ENCODE results near the gene BAIAP2.

The BAIAP2 gene

GRCh38 chr17:81053041-81053970, 18.4 kb downstream of the BAIAP2 start:
- DNase-seq = no peak

DNA sequence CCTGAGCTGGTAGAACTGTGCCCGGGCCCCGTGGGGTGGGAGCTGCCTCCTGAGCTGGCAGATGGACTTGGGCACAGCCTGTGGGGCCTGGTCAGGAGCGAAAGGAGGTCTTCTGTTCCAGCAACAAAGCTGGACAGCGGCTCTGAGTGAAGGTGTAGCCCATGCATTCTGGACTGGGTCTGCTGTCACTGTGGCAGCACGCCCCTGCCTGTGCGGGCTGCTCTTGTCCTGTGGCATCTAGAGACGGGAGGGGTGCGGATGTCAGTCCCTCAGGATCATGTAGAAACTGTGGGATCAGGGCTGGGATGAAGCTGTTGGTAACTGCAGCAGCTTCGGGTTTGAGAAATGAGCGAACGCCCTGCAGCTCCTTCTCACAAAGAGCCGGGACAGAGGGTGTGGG, 19.4 kb downstream of the BAIAP2 start:
- no peak for DNase-seq

- DNase-seq = no peak
These were observed 20.0 kb downstream of the BAIAP2 start for GRCh38 chr17:81054881-81055370.

GRCh38 chr17:81056312-81056711, 21.4 kb downstream of the BAIAP2 start:
- DNase-seq = no peak

- DNase-seq = no peak
These were observed 22.3 kb downstream of the BAIAP2 start for GRCh38 chr17:81057079-81057730.

DNA sequence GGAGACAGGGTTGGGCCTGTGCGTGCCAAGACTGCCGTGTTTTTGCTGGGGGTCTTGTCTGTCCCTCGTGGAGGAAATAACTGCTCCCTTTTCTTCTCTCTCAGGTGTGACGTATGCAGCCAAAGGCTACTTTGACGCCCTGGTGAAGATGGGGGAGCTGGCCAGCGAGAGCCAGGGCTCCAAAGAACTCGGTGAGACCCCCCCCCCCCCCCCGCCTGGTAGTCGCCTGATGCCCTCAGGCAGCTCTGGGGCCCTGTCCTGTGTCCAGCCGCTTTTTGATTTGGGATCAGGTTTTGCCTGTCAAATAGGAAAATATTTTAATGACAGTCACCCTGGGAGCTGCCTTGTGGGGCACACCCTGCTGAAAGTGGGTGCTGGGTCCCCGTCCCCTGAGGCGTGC, 22.8 kb downstream of the BAIAP2 start:
- no peak for DNase-seq

GRCh38 chr17:81058263-81058871, 23.4 kb downstream of the BAIAP2 start:
- no peak for DNase-seq

DNA sequence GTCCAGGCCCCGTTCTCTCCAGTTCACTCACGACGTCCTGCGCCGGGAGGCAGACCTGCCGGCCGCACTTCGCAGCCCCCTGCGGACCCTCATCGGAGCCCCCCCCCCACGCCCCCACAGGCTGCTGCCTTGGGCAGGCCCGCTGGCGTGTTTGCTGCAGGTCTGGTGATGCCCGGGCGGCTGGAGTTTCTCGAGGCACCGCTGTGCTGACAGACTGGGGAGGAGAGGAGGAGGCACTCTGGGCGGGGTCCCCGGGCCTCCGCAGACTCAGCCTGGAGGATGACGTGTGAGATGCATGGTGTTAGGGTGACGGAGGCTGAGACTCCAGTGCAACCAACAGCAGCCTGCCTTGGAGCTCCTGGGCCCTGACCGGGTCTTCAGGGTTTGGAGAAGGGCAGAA, 24.1 kb downstream of the BAIAP2 start:
- DNase-seq = no peak

DNA sequence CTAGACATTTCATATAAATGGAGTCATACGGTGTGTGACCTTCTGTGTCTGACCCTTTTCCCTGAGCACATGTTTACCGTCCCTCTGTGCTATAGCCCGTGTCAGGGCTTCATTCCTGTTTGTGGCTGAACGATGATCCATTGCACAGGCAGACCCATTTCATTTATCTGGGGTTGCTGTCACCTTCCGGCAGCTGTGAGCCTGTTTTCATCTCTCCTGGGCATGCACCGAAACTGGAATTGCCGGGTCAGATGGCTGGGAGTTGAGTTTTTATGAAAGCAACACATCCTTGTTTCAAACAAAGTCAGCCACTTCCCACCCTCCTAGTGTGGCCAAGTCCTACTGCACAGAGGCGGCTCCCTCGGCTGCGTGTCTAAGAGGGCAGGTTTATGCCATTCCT, 25.5 kb downstream of the BAIAP2 start:
- DNase-seq = no peak

DNA sequence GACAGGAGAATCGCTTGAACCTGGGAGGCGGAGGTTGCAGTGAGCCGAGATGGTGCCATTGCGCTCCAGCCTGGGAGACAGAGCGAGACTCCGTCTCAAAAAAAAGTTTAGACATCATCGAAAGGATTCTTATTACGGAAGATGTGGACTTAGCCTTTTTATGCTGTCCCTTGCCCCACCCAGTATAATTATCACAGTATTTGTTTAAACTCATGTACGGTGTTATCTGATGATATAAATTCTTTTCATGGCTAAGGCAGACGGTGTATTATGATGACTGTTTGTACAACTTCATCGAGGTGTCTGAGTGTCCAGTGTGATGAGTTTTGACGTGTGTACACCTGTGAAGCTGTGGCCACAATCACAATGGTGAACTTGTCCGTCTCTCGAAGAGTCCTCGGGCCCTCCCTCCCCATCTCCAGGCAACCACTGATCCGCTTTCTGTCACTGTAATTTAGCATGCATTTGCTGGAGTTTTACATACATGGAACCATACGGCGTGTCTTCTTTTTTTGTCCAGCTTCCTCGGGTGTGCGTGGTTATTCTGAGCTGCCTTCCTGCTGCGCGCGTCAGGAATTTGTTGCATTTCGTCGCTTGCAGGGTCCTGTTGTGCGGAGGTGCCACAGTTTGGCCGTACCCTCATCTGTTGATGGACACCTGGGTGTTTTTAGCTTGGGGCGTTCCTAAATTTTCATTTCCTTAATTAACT, 26.2 kb downstream of the BAIAP2 start:
- no peak for DNase-seq

GRCh38 chr17:81062014-81062780, 27.2 kb downstream of the BAIAP2 start:
- DNase-seq = no peak

- DNase-seq = no peak
These were observed 28.4 kb downstream of the BAIAP2 start for GRCh38 chr17:81063106-81064093.

- no peak for DNase-seq
These were observed 29.9 kb downstream of the BAIAP2 start for GRCh38 chr17:81064678-81065475.

- no peak for DNase-seq
These were observed 30.5 kb downstream of the BAIAP2 start for GRCh38 chr17:81065500-81065899.

DNA sequence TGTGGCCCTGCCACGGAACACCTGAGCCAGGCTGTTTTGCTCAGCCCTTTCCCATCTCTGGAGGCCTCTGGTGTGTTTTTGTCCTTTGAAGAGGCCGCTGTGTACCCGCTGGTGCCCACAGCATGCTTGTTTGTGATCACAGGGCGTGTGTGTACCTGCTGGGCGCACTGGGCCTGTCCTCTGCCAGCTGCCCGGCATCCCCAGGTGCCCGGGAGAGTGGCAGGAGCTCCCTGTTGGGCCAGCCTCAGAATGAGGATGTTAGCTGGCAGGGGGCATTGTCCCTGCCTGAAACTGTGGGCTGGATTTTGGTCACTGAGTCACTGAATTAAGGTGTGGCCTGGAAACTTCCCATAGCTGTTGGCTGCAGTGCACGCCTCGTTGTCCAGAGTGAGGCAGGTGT, 31.1 kb downstream of the BAIAP2 start:
- DNase-seq = no peak

DNA sequence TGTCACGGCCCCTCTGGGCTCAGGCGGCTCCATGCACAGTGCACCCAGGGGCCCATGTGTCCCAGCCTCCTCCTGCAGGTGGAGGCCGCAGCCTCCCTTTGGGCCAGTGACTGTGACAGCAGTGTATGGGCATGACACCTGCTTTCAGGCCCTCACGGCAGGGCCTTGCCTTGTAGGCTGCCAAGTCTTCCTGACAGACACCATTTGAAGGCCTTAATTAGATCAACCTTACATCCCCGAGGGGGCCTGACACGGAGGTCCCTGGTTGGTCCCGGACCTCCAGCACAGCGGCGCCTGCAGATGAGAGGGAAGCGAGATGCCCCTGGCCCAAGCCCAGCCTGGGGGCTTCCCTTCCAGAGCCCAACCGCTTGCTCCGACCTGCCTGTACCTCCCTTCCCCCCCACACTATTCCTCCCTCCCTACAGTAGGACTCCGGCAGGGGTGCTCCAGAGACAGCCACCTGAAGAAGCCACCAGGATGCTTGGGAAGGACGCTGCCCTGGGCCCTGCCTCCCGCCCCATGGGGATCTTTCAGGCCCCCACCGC, 31.9 kb downstream of the BAIAP2 start:
- DNase-seq = no peak

GRCh38 chr17:81067391-81067811, 32.5 kb downstream of the BAIAP2 start:
- no peak for DNase-seq

DNA sequence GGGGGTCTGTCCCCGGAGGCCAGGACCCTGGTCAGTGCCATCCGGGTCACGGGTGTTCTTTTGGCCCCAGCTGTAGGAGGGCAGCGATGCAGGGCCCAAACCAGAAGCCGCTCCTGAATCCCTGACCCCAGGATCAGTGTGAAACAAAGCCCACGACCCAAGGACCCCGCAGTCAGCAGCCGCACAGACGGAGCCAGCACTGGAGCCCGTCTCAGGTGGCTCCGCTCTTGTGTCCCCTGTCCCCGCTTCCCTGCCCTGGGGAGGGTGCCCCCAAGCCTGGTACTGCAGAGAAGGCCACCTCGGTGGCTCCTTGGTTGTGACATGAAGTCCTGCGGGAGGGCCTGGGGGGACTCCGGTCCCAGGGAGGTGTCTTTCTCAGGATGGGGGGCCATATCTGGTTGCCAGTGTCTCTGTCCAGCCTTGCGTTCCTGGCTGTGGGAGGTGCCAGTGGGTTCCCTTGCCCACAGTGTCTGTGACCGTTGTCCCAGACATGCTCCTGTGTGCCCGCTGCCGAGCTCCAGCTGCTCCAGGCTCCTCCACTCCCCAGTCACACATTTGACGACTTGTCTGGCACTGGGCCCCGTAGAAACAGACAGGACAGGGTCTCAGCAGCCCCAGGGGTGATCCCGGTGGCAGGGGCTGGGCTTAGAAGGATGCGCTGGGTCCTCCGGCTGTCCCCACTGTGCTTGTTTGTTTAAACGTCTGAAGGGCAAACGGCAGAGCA, 33.6 kb downstream of the BAIAP2 start:
- no peak for DNase-seq

DNA sequence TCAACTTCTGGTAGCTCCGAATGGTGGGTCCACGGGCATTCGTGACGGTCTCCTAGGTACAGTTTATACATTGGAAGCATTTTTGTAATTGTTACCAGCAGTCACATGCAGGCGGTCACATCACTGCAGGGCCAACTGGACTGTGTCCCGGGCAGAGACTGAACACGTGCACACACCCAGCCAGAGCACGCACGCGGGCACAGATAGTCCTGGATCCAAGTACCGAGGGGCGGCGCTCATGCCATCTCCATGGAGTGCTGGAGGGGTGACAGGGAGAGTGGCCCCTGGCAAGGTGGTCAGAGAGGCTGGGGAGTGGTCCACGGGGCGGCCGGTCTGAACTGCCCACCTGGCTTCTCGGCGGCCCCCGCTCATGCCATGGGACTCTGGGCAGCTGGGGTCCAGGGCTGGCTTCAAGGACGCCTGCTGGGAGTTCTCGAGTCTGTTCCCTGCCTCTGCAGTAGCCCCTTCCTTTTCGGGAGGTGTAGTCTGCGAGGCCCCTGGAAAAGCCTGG, 34.2 kb downstream of the BAIAP2 start:
- no peak for DNase-seq
